Brain microvascular endothelial cell (primary cell): Measurements from ENCODE around the gene NELFCD.
"Not testable (repeated sequence)": the region's sequence is repeated elsewhere in the genome, so short reads cannot be mapped to it uniquely, and the experiment has no call there.

ENCODE experiments used
- DNase-seq: peaks from one replicate; pipeline ENCODE4 v3.0.0-alpha.2; 2020
- H3K27ac ChIP-seq: fragments of 250-450 bp; sonication (Bioruptor Pico); 2 replicates; pipeline ENCODE4 v1.5.1; 2020; ENCODE audit warnings: mild to moderate bottlenecking, moderate library complexity
- H3K27me3 ChIP-seq: fragments of 250-450 bp; sonication (Bioruptor Pico); replicated peaks from 2 replicates; pipeline ENCODE4 v1.5.1; 2020; ENCODE audit warnings: mild to moderate bottlenecking
- H3K36me3 ChIP-seq: fragments of 250-450 bp; sonication (Bioruptor Pico); replicated peaks from 2 replicates; pipeline ENCODE4 v1.5.1; 2020; ENCODE audit warnings: mild to moderate bottlenecking
- H3K4me3 ChIP-seq: 2 replicates; pipeline ENCODE4 v1.5.1; 2011; ENCODE audit warnings: low read depth, mild to moderate bottlenecking, control low read depth, low read length, moderate library complexity
- CTCF ChIP-seq: IDR thresholded peaks from 2 replicates; pipeline ENCODE4 v1.5.1; 2011; ENCODE audit warnings: low read depth, mild to moderate bottlenecking, moderate library complexity, low read length, control low read depth, inconsistent platforms; ENCODE audit errors: missing control alignments
- in situ Hi-C: cut with HindIII; loops from 2 replicates; pipeline ENCODE4 v1.10.0; 2017; ENCODE audit warnings: low sequenced_read_pairs, low pct_ligation_motif_present

NELFCD gene

DNA sequence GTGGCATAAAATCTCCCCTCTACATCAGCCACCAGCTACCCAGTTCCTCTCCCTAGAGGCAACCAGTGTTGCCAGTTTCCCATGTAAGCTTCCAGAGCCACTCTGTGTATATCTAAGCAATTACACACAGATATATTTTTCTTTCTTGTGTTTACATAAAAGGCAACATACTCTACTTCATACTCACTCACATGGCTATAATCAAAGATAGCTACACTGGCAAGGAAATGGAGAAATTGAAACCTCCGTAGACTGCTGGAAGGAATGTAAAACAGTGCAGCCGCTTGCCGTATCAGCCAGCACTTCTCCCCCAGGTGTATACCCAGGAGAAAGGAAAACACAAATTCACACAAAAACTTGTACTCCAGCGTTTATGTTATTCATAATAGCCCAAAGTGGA lies 38.5 kb upstream of the NELFCD start:
- no peak overlapping the region for H3K27ac ChIP-seq
- no peak overlapping the region for H3K4me3 ChIP-seq
- H3K27me3 ChIP-seq, result peaks cover 3% of the 10 kb centered on the region
- DNase-seq, result no peak
- in situ Hi-C loops, result no loop called here
- no peaks in the 10 kb centered on the region for H3K36me3 ChIP-seq
- no peak for TF ChIP-seq CTCF

DNA sequence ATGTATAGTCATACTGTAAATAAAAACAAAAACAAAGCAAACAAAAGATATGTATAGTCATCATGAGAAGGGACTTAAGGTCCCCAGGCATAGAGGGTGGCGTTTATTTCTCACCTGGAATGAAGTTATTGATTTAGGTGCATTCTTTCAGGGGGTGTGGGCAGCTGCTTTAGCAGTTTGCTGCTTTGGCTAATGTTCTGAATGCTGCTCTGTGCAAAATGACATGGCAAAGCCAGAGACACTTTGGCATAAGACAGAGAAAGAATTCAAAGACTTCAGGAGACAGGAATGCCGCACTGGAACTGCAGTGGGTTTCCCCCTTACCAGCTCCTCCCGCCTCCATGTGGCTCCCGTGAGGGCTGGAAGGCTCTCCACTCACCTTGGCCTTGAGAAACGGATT lies 36.4 kb upstream of the NELFCD start:
- Histone ChIP-seq H3K27ac (no peak overlapping the region), H3K36me3 (no peaks in the 10 kb centered on the region), H3K27me3 (no peaks in the 10 kb centered on the region), H3K4me3 (no peak overlapping the region)
- no peak for TF ChIP-seq CTCF
- DNase-seq, result no peak
- in situ Hi-C loops, result no loop called here

GRCh38 chr20:58945965-58946631 lies 35.0 kb upstream of the NELFCD start:
- H3K27ac ChIP-seq, result no peak overlapping the region
- DNase-seq, result no peak
- no peak for TF ChIP-seq CTCF
- H3K4me3 ChIP-seq, result no peak overlapping the region
- no peaks in the 10 kb centered on the region for H3K27me3 ChIP-seq
- in situ Hi-C loops, result no loop called here
- H3K36me3 ChIP-seq, result no peaks in the 10 kb centered on the region

GRCh38 chr20:58947797-58948388 lies 33.2 kb upstream of the NELFCD start:
- H3K27ac ChIP-seq, DNase-seq, H3K27me3 ChIP-seq, H3K4me3 ChIP-seq, H3K36me3 ChIP-seq, in situ Hi-C loops: not testable (repeated sequence)

DNA sequence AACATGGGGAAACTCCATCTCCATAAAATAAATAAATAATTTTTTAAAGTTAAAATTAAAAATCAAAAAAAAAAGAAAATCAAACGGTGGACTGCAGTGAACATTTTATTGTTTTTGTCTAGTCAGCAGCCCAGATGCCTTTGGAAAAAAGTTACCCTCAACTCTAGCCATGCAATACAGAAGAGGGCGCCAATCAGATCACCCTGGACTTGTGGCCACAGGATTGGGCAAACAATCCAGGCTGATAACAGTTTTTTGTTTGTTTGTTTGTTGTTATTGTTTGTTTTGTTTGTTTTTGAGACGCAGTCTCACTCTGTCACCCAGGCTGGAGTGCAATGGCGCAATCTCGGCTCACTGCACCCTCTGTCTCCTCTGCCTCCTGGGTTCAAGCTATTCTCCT lies 30.5 kb upstream of the NELFCD start:
- H3K36me3 ChIP-seq, result no peaks in the 10 kb centered on the region
- no peak overlapping the region for H3K4me3 ChIP-seq
- TF ChIP-seq CTCF, result no peak
- no peaks in the 10 kb centered on the region for H3K27me3 ChIP-seq
- no peak for DNase-seq
- in situ Hi-C loops, result no loop called here
- no peak overlapping the region for H3K27ac ChIP-seq

- in situ Hi-C loops, result no loop called here
- no peak overlapping the region for H3K4me3 ChIP-seq
Measured at GRCh38 chr20:58953050-58953449, 28.0 kb upstream of the NELFCD start.

More at GRCh38 chr20:58953050-58953449, 28.0 kb upstream of the NELFCD start:
- Histone ChIP-seq H3K36me3 (no peaks in the 10 kb centered on the region), H3K27me3 (no peaks in the 10 kb centered on the region), H3K27ac (no peak overlapping the region)
- no peak for DNase-seq
- no peak for TF ChIP-seq CTCF
